CD14-positive monocyte (primary cell): ENCODE results near the gene LEKR1. TPM values are rescaled to one million over a fixed set of nuclear protein-coding genes. Genes with fewer than 3 reads are reported as not detected.

ENCODE experiments used
- DNase-seq, 3 donors: peaks; one replicate each; pipeline ENCODE4 v3.0.0-alpha.2; 2011 to 2022
- H2AFZ ChIP-seq: 2 replicates; pipeline ENCODE4 v1.6.0; 2012; ENCODE audit warnings: mild to moderate bottlenecking, low read depth, low read length, inconsistent platforms; ENCODE audit not compliant: insufficient read depth, poor library complexity, severe bottlenecking
- H3K27ac ChIP-seq, 2 donors: 1 replicate in 1 of 2; 2 replicates in 1 of 2; pipeline ENCODE4 v1.5.1; 2012 to 2013; ENCODE audit warnings: low read length in 2 of 2, control low read depth in 1 of 2, inconsistent platforms in 1 of 2, low read depth in 1 of 2, mild to moderate bottlenecking in 1 of 2
- H3K27me3 ChIP-seq, 2 donors: one replicate each; pipeline versions ENCODE4 v1.6.0 to v1.6.1; 2011 to 2013; ENCODE audit warnings: low read length in 2 of 2; ENCODE audit not compliant: control insufficient read depth in 2 of 2, insufficient read depth in 2 of 2
- H3K36me3 ChIP-seq, 2 donors: replicated peaks in 1 of 2; 1 replicate in 1 of 2; 2 replicates in 1 of 2; pipeline versions ENCODE4 v1.5.1 to v1.6.1; 2012 to 2013; ENCODE audit warnings: low read length in 2 of 2, control low read depth in 1 of 2, inconsistent platforms in 1 of 2, mild to moderate bottlenecking in 1 of 2; ENCODE audit not compliant: insufficient read depth in 2 of 2, control insufficient read depth in 1 of 2
- H3K4me1 ChIP-seq, 2 donors: 1 replicate in 1 of 2; 2 replicates in 1 of 2; pipeline versions ENCODE4 v1.5.1 to v1.6.1; 2012 to 2013; ENCODE audit warnings: low read length in 2 of 2, control low read depth in 1 of 2, inconsistent platforms in 1 of 2, mild to moderate bottlenecking in 1 of 2, moderate library complexity in 1 of 2; ENCODE audit not compliant: insufficient read depth in 2 of 2, control insufficient read depth in 1 of 2
- H3K4me2 ChIP-seq: replicated peaks from 2 replicates; pipeline ENCODE3; 2012; ENCODE audit warnings: low read length, moderate library complexity, mild to moderate bottlenecking; ENCODE audit not compliant: poor library complexity, severe bottlenecking; ENCODE audit errors: extremely low read depth
- H3K4me3 ChIP-seq, 3 experiments: fragments of 200-600 bp in 1 of 3; sonication (generic) in 1 of 3; replicated peaks in 1 of 3; 1 replicate in 2 of 3; 2 replicates in 1 of 3; pipeline ENCODE4 v1.5.1; 2011 to 2013; ENCODE audit warnings: low read length in 3 of 3, mild to moderate bottlenecking in 3 of 3, control low read depth in 2 of 3, low read depth in 2 of 3, inconsistent platforms in 1 of 3, moderate library complexity in 1 of 3
- H3K79me2 ChIP-seq: 2 replicates; pipeline ENCODE4 v1.6.0; 2012; ENCODE audit warnings: mild to moderate bottlenecking, control low read depth, inconsistent platforms, low read length, moderate library complexity; ENCODE audit not compliant: insufficient read depth
- H3K9ac ChIP-seq: 2 replicates; pipeline ENCODE4 v1.6.0; 2017; ENCODE audit warnings: low read length, mild to moderate bottlenecking; ENCODE audit not compliant: insufficient read depth, poor library complexity, severe bottlenecking
- H3K9me3 ChIP-seq, 2 donors: replicated peaks in 1 of 2; 1 replicate in 1 of 2; 2 replicates in 1 of 2; pipeline versions ENCODE4 v1.5.1 to v1.6.1; 2012 to 2013; ENCODE audit warnings: low read length in 2 of 2, control low read depth in 1 of 2; ENCODE audit not compliant: control insufficient read depth in 1 of 2, insufficient read depth in 1 of 2
- H4K20me1 ChIP-seq: 2 replicates; pipeline ENCODE4 v1.6.0; 2012; ENCODE audit warnings: mild to moderate bottlenecking, low read length, control low read depth, moderate library complexity; ENCODE audit not compliant: insufficient read depth
- H3K27ac Mint-ChIP-seq, 7 donors: one replicate each; pipeline ENCODE4 v1.8.0; 2020; ENCODE audit warnings: mild to moderate bottlenecking in 7 of 7, mixed read lengths in 7 of 7, moderate library complexity in 6 of 7, inconsistent platforms in 2 of 7
- H3K27me3 Mint-ChIP-seq, 3 donors: one replicate each; pipeline ENCODE4 v1.8.0; 2021 to 2022; ENCODE audit warnings: low read depth in 3 of 3, mild to moderate bottlenecking in 3 of 3, mixed read lengths in 3 of 3, moderate library complexity in 3 of 3, inconsistent platforms in 1 of 3
- H3K36me3 Mint-ChIP-seq, 2 donors: one replicate each; pipeline ENCODE4 v1.8.0; 2020; ENCODE audit warnings: mixed read lengths in 2 of 2, inconsistent platforms in 1 of 2, mild to moderate bottlenecking in 1 of 2
- H3K4me1 Mint-ChIP-seq: one replicate; pipeline ENCODE4 v1.8.0; 2020; ENCODE audit warnings: mild to moderate bottlenecking, mixed read lengths
- H3K4me3 Mint-ChIP-seq, 2 donors: one replicate each; pipeline ENCODE4 v1.8.0; 2020; ENCODE audit warnings: mild to moderate bottlenecking in 2 of 2, mixed read lengths in 2 of 2, moderate library complexity in 1 of 2
- H3K9me3 Mint-ChIP-seq, 7 donors: one replicate each; pipeline ENCODE4 v1.8.0; 2020 to 2022; ENCODE audit warnings: mixed read lengths in 7 of 7, mild to moderate bottlenecking in 6 of 7, moderate library complexity in 6 of 7, inconsistent platforms in 2 of 7
- CTCF ChIP-seq: fragments of 200-600 bp; IDR thresholded peaks from one replicate; pipeline ENCODE4 v1.8.0; 2022; ENCODE audit warnings: antibody characterized with exemption, mild to moderate bottlenecking
- WGBS: methylation state at CpG from one replicate; pipeline ENCODE4 v1.1.5; 2013; ENCODE audit warnings: missing lambda C conversion rate; ENCODE audit not compliant: insufficient coverage; 5-methylcytosine and 5-hydroxymethylcytosine counted together
- intact Hi-C, 2 donors: fragments of 100-400 bp; cut with micrococcal nuclease; formaldehyde crosslinking; loops; one replicate each; pipeline versions ENCODE4 v1.15.0 to v1.15.1; 2023
- polyA plus RNA-seq, 3 donors: library from polyadenylated mRNA; depleted of rRNA in 1 of 3; unstranded in 2 of 3; stranded (reverse) in 1 of 3; fragments of 300-500 nt in 2 of 3; fragments of >200 nt in 1 of 3; fragmentation: Illumina TruSeq in 2 of 3; gene quantifications; 1 replicate in 2 of 3; 2 replicates in 1 of 3; pipeline ENCODE4 v1.2.3, GENCODE V29; 2012 to 2021

LEKR1 gene
- polyA plus RNA-seq, 3 donors, result 0.51 to 0.80 TPM; not detected in 1

GRCh38 chr3:157030712-157031111 lies 204.6 kb downstream of the LEKR1 start:
- no peak overlapping the region for H3K27ac Mint-ChIP-seq
- H3K4me3 ChIP-seq, result no peak overlapping the region
- H3K4me2 ChIP-seq, result no peak overlapping the region
- H3K9me3 Mint-ChIP-seq, result peaks cover 0 to 5% (median 0%) of the 10 kb centered on the region in 7 donors
- no peak overlapping the region for H2AFZ ChIP-seq
- no peaks in the 10 kb centered on the region for H4K20me1 ChIP-seq
- no peak overlapping the region for H3K27ac ChIP-seq
- H3K27me3 ChIP-seq, result no peaks in the 10 kb centered on the region
- no CpG with 5 or more reads among the region's 4 CpGs for WGBS
- no peaks in the 10 kb centered on the region for H3K36me3 ChIP-seq
- peaks cover 3 to 7% of the 10 kb centered on the region in 2 donors for H3K4me1 ChIP-seq
- intact Hi-C loops, result no loop called here
- H3K9ac ChIP-seq, result no peak overlapping the region
- H3K4me1 Mint-ChIP-seq, result peaks cover 6% of the 10 kb centered on the region
- no peaks in the 10 kb centered on the region for H3K79me2 ChIP-seq
- TF ChIP-seq CTCF, result no peak
- peaks cover under 1 to 3% (median 2%) of the 10 kb centered on the region in 3 donors for H3K27me3 Mint-ChIP-seq
- H3K9me3 ChIP-seq, result no peaks in the 10 kb centered on the region
- DNase-seq, result no peak
- no peaks in the 10 kb centered on the region for H3K36me3 Mint-ChIP-seq
- H3K4me3 Mint-ChIP-seq, result no peak overlapping the region

GRCh38 chr3:157033001-157033400 lies 206.8 kb downstream of the LEKR1 start:
- Histone ChIP-seq H4K20me1 (no peaks in the 10 kb centered on the region), H3K9ac (no peak overlapping the region), H3K9me3 (no peaks in the 10 kb centered on the region), H3K27ac (no peak overlapping the region), H3K4me2 (no peak overlapping the region), H3K27me3 (no peaks in the 10 kb centered on the region), H3K4me1 (peaks cover 3 to 7% of the 10 kb centered on the region in 2 donors), H3K79me2 (no peaks in the 10 kb centered on the region), H3K4me3 (no peak overlapping the region), H3K36me3 (no peaks in the 10 kb centered on the region), H2AFZ (no peak overlapping the region)
- Mint-ChIP-seq H3K27ac (no peak overlapping the region), H3K27me3 (peaks cover 5 to 11% (median 7%) of the 10 kb centered on the region in 3 donors), H3K4me1 (peaks cover 6% of the 10 kb centered on the region), H3K36me3 (no peaks in the 10 kb centered on the region), H3K4me3 (no peak overlapping the region), H3K9me3 (peaks cover 0 to 5% (median 0%) of the 10 kb centered on the region in 7 donors)
- intact Hi-C loops, result no loop called here
- WGBS, result no CpG with 5 or more reads among the region's 2 CpGs
- no peak for TF ChIP-seq CTCF
- no peak for DNase-seq
